SJSA1 (cell line): Measurements from ENCODE around the gene ELP6. TPM values are rescaled to one million over a fixed set of nuclear protein-coding genes. Genes with fewer than 3 reads are reported as not detected.
"Not testable (repeated sequence)": the region's sequence is repeated elsewhere in the genome, so short reads cannot be mapped to it uniquely, and the experiment has no call there.

Source experiments
- DNase-seq, 2 experiments: peaks; one replicate each; pipeline ENCODE4 v3.0.0-alpha.2; 2015 to 2020; ENCODE audit warnings: low spot score in 2 of 2, low read depth in 1 of 2
- H3K27ac ChIP-seq: fragments of 250-450 bp; sonication (Bioruptor Pico); 2 replicates; pipeline ENCODE4 v1.5.1; 2020; ENCODE audit warnings: mild to moderate bottlenecking, moderate library complexity
- H3K27me3 ChIP-seq: fragments of 250-450 bp; sonication (Bioruptor Pico); replicated peaks from 2 replicates; pipeline ENCODE4 v1.5.1; 2020; ENCODE audit warnings: mild to moderate bottlenecking, moderate library complexity
- H3K36me3 ChIP-seq: fragments of 250-450 bp; sonication (Bioruptor Pico); 2 replicates; pipeline ENCODE4 v1.5.1; 2020; ENCODE audit warnings: mild to moderate bottlenecking
- H3K4me1 ChIP-seq: fragments of 250-450 bp; sonication (Bioruptor Pico); replicated peaks from 2 replicates; pipeline ENCODE4 v1.6.1; 2021; ENCODE audit warnings: mild to moderate bottlenecking
- H3K4me3 ChIP-seq: fragments of 250-450 bp; sonication (Bioruptor Pico); 2 replicates; pipeline ENCODE4 v1.5.1; 2020; ENCODE audit warnings: mild to moderate bottlenecking
- H3K9me3 ChIP-seq: fragments of 250-450 bp; sonication (Bioruptor Pico); replicated peaks from 2 replicates; pipeline ENCODE4 v1.5.1; 2020; ENCODE audit warnings: mild to moderate bottlenecking
- total RNA-seq: library from RNA; depleted of rRNA; stranded (reverse); fragments of >200 nt; shearing (Covaris generic); gene quantifications from 2 replicates; pipeline ENCODE4 v1.2.3, GENCODE V29; 2014; rRNA removed

The ELP6 gene
- total RNA-seq, 1 experiment from 2014 or later: 28.7 TPM

DNA sequence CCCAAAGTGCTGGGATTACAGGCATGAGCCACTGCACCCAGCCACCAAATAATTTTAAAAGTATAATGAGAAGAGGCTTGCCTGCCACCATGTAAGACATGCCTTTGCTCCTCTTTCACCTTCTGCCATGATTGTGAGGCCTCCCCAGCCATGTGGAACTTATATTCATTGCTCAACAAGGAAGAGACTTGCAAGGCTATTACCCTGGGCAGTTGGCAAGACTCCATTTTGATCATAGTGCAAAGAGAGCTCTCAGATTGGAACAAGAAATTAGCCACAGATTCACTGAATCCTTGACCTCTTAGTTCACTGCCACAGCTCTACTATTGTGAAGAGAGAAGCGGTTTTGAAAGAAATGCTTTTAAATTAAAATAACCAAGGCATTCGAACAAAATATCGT lies 43.9 kb downstream of the ELP6 start:
- no peaks in the 10 kb centered on the region for H3K36me3 ChIP-seq
- no peaks in the 10 kb centered on the region for H3K9me3 ChIP-seq
- no peak for DNase-seq
- H3K27ac ChIP-seq: no peak overlapping the region
- no peaks in the 10 kb centered on the region for H3K27me3 ChIP-seq
- H3K4me3 ChIP-seq: no peak overlapping the region
- peaks cover 2% of the 10 kb centered on the region; the same call in 1 of the 2 replicates for H3K4me1 ChIP-seq

DNA sequence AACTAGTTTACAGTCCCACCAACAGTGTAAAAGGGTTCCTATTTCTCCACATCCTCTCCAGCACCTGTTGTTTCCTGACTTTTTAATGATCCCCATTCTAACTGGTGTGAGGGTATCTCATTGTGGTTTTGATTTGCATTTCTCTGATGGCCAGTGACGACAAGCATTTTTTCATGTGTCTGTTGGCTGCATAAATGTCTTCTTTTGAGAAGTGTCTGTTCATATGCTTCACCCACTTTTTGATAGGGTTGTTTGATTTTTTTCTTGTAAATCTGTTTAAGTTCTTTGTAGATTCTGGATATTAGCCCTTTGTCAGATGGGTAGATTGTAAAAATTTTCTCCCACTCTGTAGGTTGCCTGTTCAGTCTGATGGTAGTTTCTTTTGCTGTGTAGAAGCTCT lies 45.2 kb downstream of the ELP6 start:
- H3K9me3 ChIP-seq, DNase-seq, H3K36me3 ChIP-seq, H3K27ac ChIP-seq, H3K4me3 ChIP-seq, H3K4me1 ChIP-seq, H3K27me3 ChIP-seq: not testable (repeated sequence)

DNA sequence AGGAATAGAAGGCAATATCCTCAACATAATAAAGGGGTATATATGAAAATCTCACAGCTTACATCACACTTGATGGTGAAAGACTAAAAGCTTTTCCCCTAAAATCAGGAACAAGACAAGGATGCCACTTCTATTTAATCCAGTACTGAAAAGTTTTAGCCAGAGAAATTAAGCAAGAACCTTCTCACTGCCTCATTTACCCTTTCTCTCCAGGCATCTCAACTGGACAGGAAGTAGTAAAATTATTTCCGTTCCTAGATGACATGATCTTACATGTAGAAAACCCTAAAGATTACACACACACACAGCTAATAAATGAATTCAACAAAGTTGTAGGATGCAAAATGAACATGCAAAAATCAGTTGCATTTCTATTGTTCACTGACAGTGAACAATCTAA lies 48.9 kb downstream of the ELP6 start:
- Histone ChIP-seq H3K4me1 (no peaks in the 10 kb centered on the region), H3K36me3 (no peaks in the 10 kb centered on the region), H3K9me3 (no peaks in the 10 kb centered on the region), H3K4me3 (no peak overlapping the region), H3K27ac (no peak overlapping the region), H3K27me3 (no peaks in the 10 kb centered on the region)
- DNase-seq: no peak

DNA sequence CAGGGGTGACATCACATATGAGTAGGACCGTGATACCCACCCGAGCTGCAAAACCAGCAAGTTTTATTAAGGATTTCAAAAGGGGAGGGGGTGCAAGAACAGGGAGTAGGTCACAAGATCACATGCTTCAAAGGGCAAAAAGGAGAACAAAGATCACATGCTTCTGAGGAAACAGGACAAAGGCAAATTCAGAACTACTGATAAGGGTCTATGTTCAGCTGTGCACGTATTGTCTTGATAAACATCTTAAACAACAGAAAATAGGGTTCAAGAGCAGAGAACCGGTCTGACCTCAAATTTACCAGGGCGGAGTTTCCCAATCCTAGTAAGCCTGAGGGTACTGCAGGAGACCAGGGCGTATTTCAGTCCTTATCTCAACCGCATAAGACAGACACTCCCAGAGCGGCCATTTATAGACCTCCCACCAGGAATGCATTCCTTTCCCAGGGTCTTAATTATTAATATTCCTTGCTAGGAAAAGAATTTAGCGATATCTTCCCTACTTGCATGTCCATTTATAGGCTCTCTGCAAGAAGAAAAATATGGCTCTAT lies 53.9 kb downstream of the ELP6 start:
- not testable (repeated sequence) for H3K4me1 ChIP-seq, H3K9me3 ChIP-seq, H3K27ac ChIP-seq

DNA sequence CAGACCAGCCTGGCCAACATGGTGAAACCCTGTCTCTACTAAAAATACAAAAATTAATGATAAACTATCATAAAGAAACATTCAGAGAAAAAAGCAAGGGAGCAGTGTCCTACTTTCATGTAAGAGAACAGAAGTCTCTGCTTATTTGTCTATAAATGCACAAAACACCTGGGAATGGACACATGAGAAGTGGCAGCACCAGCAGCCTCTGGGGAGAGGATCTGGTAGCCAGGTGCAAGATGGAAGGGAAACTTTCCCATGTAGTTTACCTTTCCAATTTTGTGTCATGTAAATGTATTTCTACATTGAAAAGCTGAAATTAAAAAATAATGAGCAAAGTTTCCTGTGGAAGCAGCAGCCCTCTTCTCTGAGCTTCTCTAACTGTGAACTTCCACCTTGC lies 56.5 kb downstream of the ELP6 start:
- Histone ChIP-seq H3K4me3 (no peak overlapping the region), H3K27ac (no peak overlapping the region), H3K9me3 (no peaks in the 10 kb centered on the region), H3K27me3 (no peaks in the 10 kb centered on the region), H3K36me3 (no peaks in the 10 kb centered on the region), H3K4me1 (no peaks in the 10 kb centered on the region)
- DNase-seq: no peak

More for the DNA sequence above, 53.9 kb downstream of the ELP6 start:
- H3K27me3 ChIP-seq, H3K36me3 ChIP-seq, H3K4me3 ChIP-seq, DNase-seq: not testable (repeated sequence)

DNA sequence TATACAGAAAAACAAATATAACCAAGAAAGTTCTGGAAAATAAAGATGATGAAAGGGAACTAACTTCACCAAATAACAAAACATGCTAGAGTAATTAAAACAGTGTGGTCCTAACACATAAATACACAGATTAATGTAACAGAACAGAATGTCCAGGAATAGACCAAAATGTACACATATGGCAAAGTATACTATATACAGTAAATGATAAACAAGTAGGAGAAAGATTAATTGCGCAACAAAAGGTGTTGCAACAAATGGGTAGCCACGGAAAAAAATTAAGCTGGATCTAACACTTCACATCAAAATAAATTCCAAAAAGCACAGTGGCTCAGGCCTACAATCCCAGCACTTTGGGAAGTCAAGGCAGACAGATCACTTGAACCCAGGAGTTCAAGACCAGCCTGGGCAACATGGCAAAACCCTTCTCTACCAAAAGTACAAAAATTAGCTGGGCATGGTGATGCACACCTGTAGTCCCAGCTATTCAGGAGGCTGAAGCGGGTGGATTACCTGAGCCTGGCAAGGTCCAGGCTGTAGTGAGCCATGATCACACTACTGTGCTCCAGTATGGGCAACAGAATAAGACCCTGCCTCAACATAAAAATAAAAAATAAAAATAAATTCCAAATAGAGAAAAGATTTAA lies 57.6 kb downstream of the ELP6 start:
- Histone ChIP-seq H3K4me1 (no peaks in the 10 kb centered on the region), H3K9me3 (no peaks in the 10 kb centered on the region), H3K36me3 (no peaks in the 10 kb centered on the region), H3K27me3 (no peaks in the 10 kb centered on the region), H3K4me3 (no peak overlapping the region), H3K27ac (no peak overlapping the region)
- no peak for DNase-seq

DNA sequence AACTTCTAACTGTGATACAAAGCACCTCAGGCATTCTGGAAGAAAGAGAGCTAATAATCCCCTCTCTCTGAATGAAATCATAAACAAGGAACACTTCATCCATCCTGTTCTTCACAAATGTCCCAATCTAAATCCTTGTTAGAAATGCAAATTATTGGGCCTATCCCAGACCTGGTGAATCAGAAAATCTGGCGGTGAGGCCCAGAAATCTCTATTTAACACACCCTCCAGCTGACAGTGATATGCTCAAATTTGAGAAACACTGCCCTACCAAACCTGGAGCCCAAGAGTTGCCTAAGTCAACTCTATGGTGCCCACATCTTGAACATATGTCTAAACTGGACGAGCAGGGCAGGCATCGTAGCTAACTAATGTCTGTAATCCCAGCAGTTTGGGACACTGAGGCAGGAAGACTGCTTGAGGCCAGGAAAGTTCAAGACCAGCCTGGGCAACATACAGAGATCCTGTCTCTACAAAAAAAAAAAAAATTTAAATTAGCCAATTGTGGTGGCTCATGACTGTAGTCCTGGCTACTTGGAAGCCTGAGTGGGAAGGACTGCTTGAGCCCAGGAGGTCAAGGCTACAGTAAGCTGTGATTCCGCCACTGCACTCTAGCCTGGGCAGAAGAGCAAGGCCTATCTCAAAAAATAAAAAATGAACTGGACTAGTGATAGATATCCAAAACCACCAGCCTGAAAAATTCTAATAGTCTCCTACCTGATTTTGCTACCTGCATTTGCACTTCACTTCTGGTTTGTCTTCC lies 60.9 kb downstream of the ELP6 start:
- H3K4me3 ChIP-seq: no peak overlapping the region
- no peak overlapping the region for H3K27ac ChIP-seq
- no peak for DNase-seq
- no peaks in the 10 kb centered on the region for H3K9me3 ChIP-seq
- no peaks in the 10 kb centered on the region for H3K27me3 ChIP-seq
- H3K36me3 ChIP-seq: no peaks in the 10 kb centered on the region
- no peaks in the 10 kb centered on the region for H3K4me1 ChIP-seq

Other genes starting within 250 kb of the ELP6 start
- 2.9 and 3.2 TPM in 2 replicates for gene KIF9, start 230.9 kb downstream of the ELP6 start, total RNA-seq
- gene KLHL18, start 230.8 kb downstream of the ELP6 start, total RNA-seq: 8.0 and 16.6 TPM in 2 replicates
- gene PTPN23, start 132.7 kb downstream of the ELP6 start, total RNA-seq: 5.8 and 6.8 TPM in 2 replicates
- 32.6 and 33.5 TPM in 2 replicates for gene SCAP, start 37.8 kb downstream of the ELP6 start, total RNA-seq
- gene CSPG5, start 65.2 kb upstream of the ELP6 start, total RNA-seq: 0.24 TPM in 1 of 2 replicates, not detected in the other